GM10266 (cell line): Measurements from ENCODE around the gene DENND4A.

Source experiments
- DNase-seq: peaks from one replicate; pipeline ENCODE4 v3.0.0; 2012; ENCODE audit errors: extremely low spot score
- CTCF ChIP-seq: IDR thresholded peaks from 2 replicates; pipeline ENCODE4 v1.5.1; 2012; ENCODE audit warnings: mild to moderate bottlenecking, low read depth; ENCODE audit not compliant: control insufficient read depth, insufficient read depth; ENCODE audit errors: missing control alignments

DENND4A gene

GRCh38 chr15:65688462-65688861 lies 103.6 kb downstream of the DENND4A start:
- DNase-seq, result peak; percentile 11
- TF ChIP-seq CTCF, result no peak

DNA sequence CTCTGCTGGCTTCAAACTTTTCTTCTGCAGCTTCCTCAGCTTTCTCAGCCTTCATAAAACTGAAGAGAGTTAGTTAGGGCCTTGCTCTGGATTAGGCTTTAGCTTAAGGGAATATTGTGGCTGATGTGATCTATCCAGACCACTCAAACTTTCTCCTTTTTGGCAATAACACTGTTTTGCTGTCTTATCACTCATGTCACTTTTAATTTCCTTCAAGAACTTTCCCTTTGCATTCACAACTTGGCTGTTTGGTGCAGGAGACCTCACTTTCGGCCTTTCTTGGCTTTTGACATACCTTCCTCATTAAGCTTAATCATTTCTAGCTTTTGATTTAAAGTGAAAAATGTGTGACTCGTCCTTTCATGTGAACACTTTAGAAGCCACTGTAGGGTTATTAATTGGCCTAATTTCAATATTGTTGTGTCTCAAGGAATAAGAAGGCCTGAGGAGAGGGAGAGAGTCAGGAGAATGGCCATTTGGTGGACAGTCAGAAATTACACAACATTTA lies 109.6 kb downstream of the DENND4A start:
- TF ChIP-seq CTCF, result no peak
- DNase-seq, result no peak

- no peak for TF ChIP-seq CTCF
- DNase-seq, result no peak
Observed at GRCh38 chr15:65680544-65680943, 111.5 kb downstream of the DENND4A start.

DNA sequence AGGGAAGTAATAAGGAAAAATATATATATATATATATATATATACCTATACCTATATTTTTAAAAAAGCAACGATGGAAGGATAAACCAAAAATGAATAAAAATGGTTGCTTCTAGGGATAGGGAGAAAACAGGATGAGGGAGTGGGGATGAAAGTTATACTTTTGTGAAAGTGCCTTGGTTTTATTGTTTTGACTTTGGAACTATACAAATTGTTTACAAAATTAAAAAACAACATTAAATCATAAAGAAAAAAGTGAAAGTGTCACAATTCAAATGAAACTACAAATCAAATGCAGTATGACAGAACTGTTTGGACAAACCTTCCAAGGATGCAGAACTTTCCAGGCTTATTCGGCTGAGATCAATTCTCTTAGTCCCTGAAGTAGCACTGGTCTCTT lies 116.0 kb downstream of the DENND4A start:
- DNase-seq, result no peak
- no peak for TF ChIP-seq CTCF

DNA sequence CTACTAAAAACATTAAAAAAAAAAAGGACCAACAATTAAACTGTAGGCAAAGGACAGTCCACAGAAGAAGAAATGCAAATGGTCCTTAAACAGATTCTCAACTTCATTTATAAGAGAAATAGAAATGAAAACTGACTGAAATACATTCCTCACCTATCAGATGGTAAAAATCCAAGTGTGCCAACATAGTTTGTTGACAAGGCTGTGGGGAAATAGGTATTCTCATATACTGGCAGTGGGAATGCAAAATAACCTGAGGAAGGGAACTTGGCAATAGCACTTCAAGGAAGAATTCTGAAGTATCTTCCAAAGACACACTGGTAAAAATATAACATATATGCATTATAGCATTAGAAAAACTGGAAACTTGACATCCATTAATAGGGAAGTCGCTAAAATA lies 116.5 kb downstream of the DENND4A start:
- TF ChIP-seq CTCF, result no peak
- no peak for DNase-seq

GRCh38 chr15:65666257-65666656 lies 125.8 kb downstream of the DENND4A start:
- DNase-seq, result no peak
- no peak for TF ChIP-seq CTCF

DNA sequence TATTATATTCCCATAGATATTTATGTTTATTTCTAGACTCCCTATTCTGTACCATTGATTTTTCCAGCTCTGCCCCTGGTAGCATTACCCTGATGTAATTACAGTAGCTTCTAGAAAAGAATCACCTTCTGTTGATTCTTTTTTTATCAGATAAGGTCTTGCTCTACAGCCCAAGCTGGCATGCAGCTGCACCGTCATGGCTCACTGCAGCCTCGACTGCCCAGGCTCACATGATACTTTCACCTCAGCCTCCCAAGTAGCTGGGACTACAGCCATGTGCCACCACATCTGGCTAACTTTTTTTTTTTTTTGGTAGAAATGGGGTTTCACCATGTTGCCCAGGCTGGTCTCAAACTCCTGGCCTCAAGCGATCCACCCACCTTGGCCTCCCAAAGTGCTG lies 128.6 kb downstream of the DENND4A start:
- TF ChIP-seq CTCF, result no peak
- DNase-seq, result no peak
